H54 (cell line): ENCODE data around the gene CCDC182.

Experiments used
- DNase-seq: peaks from one replicate; pipeline ENCODE4 v3.0.0; 2011; ENCODE audit warnings: low spot score, mixed read lengths; ENCODE audit not compliant: insufficient read length
- FAIRE-seq: peaks from 3 replicates; lab custom pipeline; 2011; peaks lifted over from hg19 to GRCh38; lab: Jason Lieb, UNC
- POLR2A ChIP-seq: IDR thresholded peaks from 2 replicates; pipeline ENCODE4 v1.6.1; 2011; ENCODE audit warnings: low read depth, mild to moderate bottlenecking, low read length

Gene CCDC182

GRCh38 chr17:57767561-57767960 lies 22.5 kb upstream of the CCDC182 start:
- DNase-seq (no peak), FAIRE-seq (no peak)
- TF ChIP-seq POLR2A, result no peak

GRCh38 chr17:57766318-57766943 lies 21.3 kb upstream of the CCDC182 start:
- DNase-seq (no peak), FAIRE-seq (no peak)
- TF ChIP-seq POLR2A, result no peak

GRCh38 chr17:57762452-57763395 lies 17.6 kb upstream of the CCDC182 start:
- no peak for DNase-seq
- TF ChIP-seq POLR2A, result no peak
- FAIRE-seq, result no peak

GRCh38 chr17:57761887-57762286 lies 16.8 kb upstream of the CCDC182 start:
- no peak for TF ChIP-seq POLR2A
- DNase-seq, result no peak
- no peak for FAIRE-seq

GRCh38 chr17:57760046-57760445 lies 14.9 kb upstream of the CCDC182 start:
- no peak for FAIRE-seq
- DNase-seq, result no peak

GRCh38 chr17:57758654-57759053 lies 13.6 kb upstream of the CCDC182 start:
- DNase-seq, result no peak
- no peak for FAIRE-seq
- no peak for TF ChIP-seq POLR2A

More at GRCh38 chr17:57760046-57760445, 14.9 kb upstream of the CCDC182 start:
- TF ChIP-seq POLR2A, result no peak

- DNase-seq (no peak), FAIRE-seq (no peak)
- TF ChIP-seq POLR2A, result no peak
Measured at GRCh38 chr17:57757735-57758134, 12.6 kb upstream of the CCDC182 start.

- TF ChIP-seq POLR2A, result no peak
- no peak for FAIRE-seq
- DNase-seq, result no peak
Measured at GRCh38 chr17:57756951-57757350, 11.9 kb upstream of the CCDC182 start.

- no peak for TF ChIP-seq POLR2A
- no peak for DNase-seq
- FAIRE-seq, result no peak
Measured at GRCh38 chr17:57755480-57756070, 10.5 kb upstream of the CCDC182 start.

GRCh38 chr17:57752031-57752905 lies 7.2 kb upstream of the CCDC182 start:
- no peak for TF ChIP-seq POLR2A
- no peak for DNase-seq
- FAIRE-seq, result no peak

- TF ChIP-seq POLR2A, result no peak
- no peak for FAIRE-seq
- DNase-seq, result no peak
Measured at GRCh38 chr17:57751348-57751971, 6.4 kb upstream of the CCDC182 start.

GRCh38 chr17:57750895-57751294 lies 5.8 kb upstream of the CCDC182 start:
- no peak for DNase-seq
- FAIRE-seq, result no peak
- TF ChIP-seq POLR2A, result no peak
